Duodenal mucosa (tissue), 2 donors: ENCODE results near the gene GLRX5.
"Not testable (repeated sequence)": the region's sequence is repeated elsewhere in the genome, so short reads cannot be mapped to it uniquely, and the experiment has no call there.

Source experiments
- H3K27ac ChIP-seq: one replicate; pipeline ENCODE4 v1.7.0; 2013; ENCODE audit warnings: low read depth, low read length
- H3K27me3 ChIP-seq, 2 donors: one replicate each; pipeline ENCODE4 v1.7.0; 2013; ENCODE audit warnings: low read length in 2 of 2, control low read depth in 1 of 2; ENCODE audit not compliant: insufficient read depth in 2 of 2, control insufficient read depth in 1 of 2
- H3K36me3 ChIP-seq, 2 donors: one replicate each; pipeline ENCODE4 v1.7.0; 2013; ENCODE audit warnings: low read length in 2 of 2, control low read depth in 1 of 2; ENCODE audit not compliant: insufficient read depth in 2 of 2, control insufficient read depth in 1 of 2
- H3K4me1 ChIP-seq, 2 donors: one replicate each; pipeline ENCODE4 v1.7.0; 2013; ENCODE audit warnings: low read length in 2 of 2, control low read depth in 1 of 2; ENCODE audit not compliant: insufficient read depth in 2 of 2, control insufficient read depth in 1 of 2
- H3K4me3 ChIP-seq, 2 donors: one replicate each; pipeline ENCODE4 v1.7.0; 2013; ENCODE audit warnings: low read length in 2 of 2, low read depth in 1 of 2
- H3K9ac ChIP-seq, 2 donors: one replicate each; pipeline ENCODE4 v1.7.0; 2013; ENCODE audit warnings: low read length in 2 of 2, low read depth in 1 of 2
- H3K9me3 ChIP-seq, 2 donors: one replicate each; pipeline ENCODE4 v1.7.0; 2013; ENCODE audit warnings: low read length in 2 of 2, control low read depth in 1 of 2; ENCODE audit not compliant: control insufficient read depth in 1 of 2

The GLRX5 gene

DNA sequence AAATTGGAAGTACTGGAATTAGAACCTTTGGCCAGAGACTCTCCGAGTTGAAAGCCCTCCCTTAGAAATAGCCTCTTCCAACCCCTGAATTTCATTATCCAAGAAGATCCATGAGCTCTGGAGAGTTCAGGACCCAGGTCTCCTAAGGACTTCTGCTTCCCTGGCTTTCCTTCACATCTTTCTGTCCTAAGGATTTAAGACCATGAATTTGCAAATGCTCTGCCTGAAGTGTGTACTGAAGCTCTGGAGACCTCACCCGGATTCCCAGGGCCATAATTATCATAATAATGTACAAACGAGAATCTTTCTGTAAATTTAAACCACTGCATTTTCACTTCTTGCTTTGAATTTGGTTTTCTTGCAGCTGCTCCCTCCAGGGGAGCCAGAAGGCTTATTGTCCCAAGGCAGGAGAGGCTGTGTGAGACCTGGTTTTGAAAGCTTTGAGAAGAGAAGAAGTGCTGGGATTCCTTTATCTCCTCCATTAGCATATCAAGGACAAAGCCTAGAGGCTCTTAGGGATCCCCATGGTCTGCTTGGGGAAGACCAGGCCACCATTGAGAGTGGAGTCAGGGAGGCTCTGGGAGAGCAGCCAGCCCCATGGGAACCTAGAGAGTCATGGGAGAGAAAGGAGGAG lies 41.1 kb downstream of the GLRX5 start:
- Histone ChIP-seq H3K36me3 (no peaks in the 10 kb centered on the region), H3K4me1 (no peaks in the 10 kb centered on the region), H3K9me3 (no peaks in the 10 kb centered on the region), H3K27me3 (peaks cover 0 to 6% of the 10 kb centered on the region in 2 donors), H3K27ac (no peak overlapping the region), H3K4me3 (no peak overlapping the region), H3K9ac (no peak overlapping the region)

DNA sequence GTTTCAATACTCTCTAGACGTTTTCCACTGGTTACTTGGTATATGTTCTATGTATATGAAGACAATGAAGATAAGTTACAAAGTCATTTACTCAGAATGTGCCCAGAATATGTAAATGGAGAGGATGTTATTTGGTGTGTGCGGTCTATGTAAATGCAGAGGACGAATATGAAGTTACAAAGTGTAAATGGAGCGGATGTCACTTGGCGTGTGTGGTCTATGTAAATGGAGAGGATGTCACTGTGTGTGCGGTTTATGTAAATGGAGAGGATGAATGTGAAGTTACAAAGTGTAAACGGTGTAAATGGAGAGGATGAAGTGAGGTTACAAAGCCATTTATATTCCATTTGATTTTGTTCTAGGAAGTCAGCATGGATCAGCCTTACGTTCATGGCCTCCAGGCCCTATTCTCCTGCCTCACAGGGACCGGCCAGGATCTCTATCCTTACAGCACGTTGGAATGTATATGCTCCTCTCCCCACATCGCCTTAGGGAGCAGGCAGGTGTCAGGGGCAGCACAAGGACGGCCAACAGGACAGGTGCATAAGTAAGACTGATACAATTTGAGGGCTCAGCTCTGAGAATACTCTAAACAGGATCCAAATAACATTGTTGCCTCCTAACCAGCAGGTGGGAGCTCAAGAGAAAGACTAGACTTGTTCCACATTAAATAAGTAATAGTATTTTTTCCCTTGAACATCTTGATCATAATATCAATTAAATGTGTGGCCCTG lies 42.4 kb downstream of the GLRX5 start:
- Histone ChIP-seq H3K9me3 (no peaks in the 10 kb centered on the region), H3K27me3 (peaks cover 0 to 10% of the 10 kb centered on the region in 2 donors), H3K27ac (no peak overlapping the region), H3K9ac (no peak overlapping the region), H3K4me1 (no peaks in the 10 kb centered on the region), H3K4me3 (no peak overlapping the region), H3K36me3 (no peaks in the 10 kb centered on the region)

DNA sequence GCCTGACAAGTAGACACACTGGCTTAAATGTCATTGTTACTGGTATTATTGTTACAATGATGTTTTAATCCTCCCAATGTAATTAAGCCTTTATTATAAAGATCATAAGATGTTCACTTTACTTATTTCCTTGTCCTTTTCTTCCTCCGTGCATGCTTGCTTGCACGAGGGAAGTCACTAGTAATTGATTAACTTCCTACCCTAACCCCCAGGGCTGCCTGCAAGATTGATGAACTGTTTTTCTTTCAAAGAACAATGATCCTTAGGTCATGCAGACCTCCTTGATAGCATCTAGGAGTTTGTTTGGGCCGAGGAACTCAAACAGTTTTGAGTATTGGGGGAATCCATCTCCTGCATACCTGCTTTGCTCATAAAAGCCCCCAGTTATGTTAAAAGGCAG lies 43.0 kb downstream of the GLRX5 start:
- Histone ChIP-seq H3K36me3 (no peaks in the 10 kb centered on the region), H3K27me3 (peaks cover 0 to 10% of the 10 kb centered on the region in 2 donors)

DNA sequence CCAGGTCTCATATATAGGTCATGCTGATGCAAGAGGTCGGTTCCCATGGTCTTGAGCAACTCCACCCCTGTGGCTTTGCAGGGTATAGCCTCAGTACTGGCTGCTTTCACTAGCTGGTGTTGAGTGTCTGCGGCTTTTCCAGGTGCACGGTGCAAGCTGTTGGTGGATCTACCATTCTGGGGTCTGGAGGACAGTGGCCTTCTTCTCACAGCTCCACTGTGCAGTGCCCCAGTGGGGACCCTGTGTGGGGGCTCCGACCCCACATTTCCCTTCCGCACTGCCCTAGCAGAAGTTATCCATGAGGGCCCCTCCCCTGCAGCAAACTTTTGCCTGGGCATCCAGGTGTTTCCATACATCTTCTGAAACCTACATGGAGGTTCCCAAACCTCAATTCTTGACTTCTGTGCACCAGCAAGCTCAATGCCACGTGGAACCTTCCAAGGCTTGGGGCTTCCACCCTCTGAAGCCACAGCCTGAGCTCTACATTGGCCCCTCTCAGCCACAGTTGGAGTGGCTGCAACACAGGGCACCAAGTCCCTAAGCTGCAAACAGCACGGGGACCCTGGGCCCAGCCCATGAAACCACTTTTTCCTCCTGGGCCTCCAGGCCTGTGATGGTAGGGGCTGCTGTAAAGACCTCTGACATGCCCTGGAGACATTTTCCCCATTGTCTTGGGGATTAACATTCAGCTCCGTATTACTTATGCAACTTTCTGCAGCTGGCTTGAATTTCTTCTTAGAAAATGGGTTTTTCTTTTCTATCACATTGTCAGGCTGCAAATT lies 49.2 kb downstream of the GLRX5 start:
- not testable (repeated sequence) for H3K4me1 ChIP-seq, H3K27ac ChIP-seq, H3K9ac ChIP-seq, H3K4me3 ChIP-seq, H3K36me3 ChIP-seq, H3K9me3 ChIP-seq
- H3K27me3 ChIP-seq: peaks cover 0 to 10% of the 10 kb centered on the region in 2 donors

More for the DNA sequence above, 43.0 kb downstream of the GLRX5 start:
- Histone ChIP-seq H3K4me3 (no peak overlapping the region), H3K4me1 (no peaks in the 10 kb centered on the region), H3K9ac (no peak overlapping the region), H3K27ac (no peak overlapping the region), H3K9me3 (no peaks in the 10 kb centered on the region)

DNA sequence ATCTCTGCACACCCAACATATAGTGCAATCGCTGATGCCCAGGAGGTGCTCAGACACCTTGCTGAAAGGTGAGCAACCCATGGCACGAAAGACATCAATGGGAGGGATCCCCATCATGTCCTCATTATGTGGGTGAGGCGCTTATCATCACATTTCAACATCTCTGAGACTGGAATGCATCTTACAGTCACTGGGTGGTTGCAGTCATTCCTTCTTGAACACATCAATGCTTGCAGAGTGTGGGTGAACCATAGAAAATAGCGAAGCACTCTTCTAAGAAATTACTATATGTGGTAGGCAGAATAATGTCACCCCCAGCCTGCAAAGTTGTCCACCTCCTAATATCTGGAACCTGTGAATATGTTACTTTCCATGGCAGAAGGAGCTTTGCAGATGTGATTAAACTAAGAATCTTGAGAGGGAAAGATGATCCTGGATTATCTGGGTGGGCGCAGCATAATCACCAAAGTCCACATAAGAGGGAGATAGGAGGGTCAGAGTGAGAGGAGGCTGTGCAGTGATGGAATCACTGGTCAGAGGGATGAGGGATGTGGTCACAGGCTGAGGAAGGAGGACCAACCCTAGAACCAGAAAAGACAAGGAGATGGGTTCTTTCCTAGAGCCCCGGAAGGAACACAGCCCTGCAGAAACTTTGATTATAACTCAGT lies 51.2 kb downstream of the GLRX5 start:
- no peaks in the 10 kb centered on the region for H3K9me3 ChIP-seq
- H3K27me3 ChIP-seq: peaks cover 0 to 3% of the 10 kb centered on the region in 2 donors
- no peak overlapping the region for H3K27ac ChIP-seq
- H3K4me1 ChIP-seq: no peaks in the 10 kb centered on the region
- H3K36me3 ChIP-seq: no peaks in the 10 kb centered on the region
- no peak overlapping the region for H3K4me3 ChIP-seq
- no peak overlapping the region for H3K9ac ChIP-seq

DNA sequence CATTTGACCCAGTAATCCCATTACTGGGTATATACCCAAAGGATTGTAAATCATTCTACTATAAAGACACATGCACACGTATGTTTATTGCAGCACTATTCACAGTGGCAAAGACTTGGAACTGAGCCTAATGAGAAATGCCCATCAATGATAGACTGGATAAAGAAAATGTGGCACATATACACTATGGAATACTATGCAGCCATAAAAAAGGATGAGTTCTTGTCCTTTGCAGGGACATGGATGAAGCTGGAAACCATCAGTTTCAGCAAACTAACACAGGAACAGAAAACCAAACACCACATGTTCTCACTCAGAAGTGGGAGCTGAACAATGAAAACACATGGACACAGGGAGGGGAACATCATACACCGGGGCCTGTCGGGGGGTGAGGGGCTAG lies 56.3 kb downstream of the GLRX5 start:
- H3K36me3 ChIP-seq, H3K9ac ChIP-seq, H3K4me1 ChIP-seq: not testable (repeated sequence)

More for the DNA sequence above, 56.3 kb downstream of the GLRX5 start:
- H3K27ac ChIP-seq, H3K9me3 ChIP-seq, H3K27me3 ChIP-seq, H3K4me3 ChIP-seq: not testable (repeated sequence)
